Mesothelial cell of epicardium (in vitro differentiated cells): ENCODE results near the gene POLR3G. TPM values are rescaled to one million over a fixed set of nuclear protein-coding genes. Genes with fewer than 3 reads are reported as not detected.

Source experiments
- DNase-seq, 2 experiments: peaks; one replicate each; pipeline ENCODE4 v3.0.0; 2021; ENCODE audit warnings: low spot score in 2 of 2; ENCODE audit not compliant: unreplicated experiment in 2 of 2
- H3K27ac Mint-ChIP-seq: 2 replicates; pipeline ENCODE4 v1.8.0; 2021; ENCODE audit warnings: mixed read lengths
- H3K27me3 Mint-ChIP-seq: 2 replicates; pipeline ENCODE4 v1.8.0; 2021; ENCODE audit warnings: low read depth, mixed read lengths
- H3K36me3 Mint-ChIP-seq: 2 replicates; pipeline ENCODE4 v1.8.0; 2021; ENCODE audit warnings: mixed read lengths
- H3K4me1 Mint-ChIP-seq: 2 replicates; pipeline ENCODE4 v1.8.0; 2021; ENCODE audit warnings: mixed read lengths
- H3K4me3 Mint-ChIP-seq: 2 replicates; pipeline ENCODE4 v1.8.0; 2021; ENCODE audit warnings: mild to moderate bottlenecking, moderate library complexity, mixed read lengths
- H3K9me3 Mint-ChIP-seq: 2 replicates; pipeline ENCODE4 v1.8.0; 2021; ENCODE audit warnings: mixed read lengths
- CTCF ChIP-seq: fragments of 200-600 bp; sonication (generic); IDR thresholded peaks from one replicate; pipeline ENCODE4 v1.5.0; 2021; ENCODE audit warnings: antibody characterized with exemption; ENCODE audit not compliant: unreplicated experiment
- total RNA-seq: library from RNA; stranded (reverse); gene quantifications from 3 replicates; pipeline ENCODE4 v1.2.1, GENCODE V29; 2021

POLR3G gene
- total RNA-seq, 1 donor from 2014 or later, result 2.1 TPM

- Mint-ChIP-seq H3K9me3 (no peaks in the 10 kb centered on the region), H3K27ac (no peak overlapping the region), H3K27me3 (peaks cover 24% of the 10 kb centered on the region), H3K4me1 (no peaks in the 10 kb centered on the region), H3K36me3 (no peaks in the 10 kb centered on the region), H3K4me3 (no peak overlapping the region)
- no peak for TF ChIP-seq CTCF
- no peak for DNase-seq
Observed at GRCh38 chr5:90534922-90535321, 60.3 kb downstream of the POLR3G start.

- no peak overlapping the region for H3K4me3 Mint-ChIP-seq
- H3K36me3 Mint-ChIP-seq, result no peaks in the 10 kb centered on the region
- H3K4me1 Mint-ChIP-seq, result peaks cover 2% of the 10 kb centered on the region
- no peaks in the 10 kb centered on the region for H3K27me3 Mint-ChIP-seq
- H3K9me3 Mint-ChIP-seq, result no peaks in the 10 kb centered on the region
- DNase-seq, result no peak
- no peak overlapping the region for H3K27ac Mint-ChIP-seq
- TF ChIP-seq CTCF, result no peak
Observed at GRCh38 chr5:90542827-90543519, 68.3 kb downstream of the POLR3G start.

- no peak for DNase-seq
- no peak overlapping the region for H3K4me3 Mint-ChIP-seq
- no peak for TF ChIP-seq CTCF
- peaks cover 7% of the 10 kb centered on the region for H3K4me1 Mint-ChIP-seq
- H3K36me3 Mint-ChIP-seq, result no peaks in the 10 kb centered on the region
- H3K9me3 Mint-ChIP-seq, result no peaks in the 10 kb centered on the region
- H3K27ac Mint-ChIP-seq, result no peak overlapping the region
- H3K27me3 Mint-ChIP-seq, result no peaks in the 10 kb centered on the region
Observed at GRCh38 chr5:90545511-90545910, 70.8 kb downstream of the POLR3G start.

GRCh38 chr5:90546216-90546837 lies 71.7 kb downstream of the POLR3G start:
- Mint-ChIP-seq H3K27ac (no peak overlapping the region), H3K4me1 (peaks cover 7% of the 10 kb centered on the region), H3K36me3 (no peaks in the 10 kb centered on the region)

GRCh38 chr5:90547072-90547536 lies 72.4 kb downstream of the POLR3G start:
- TF ChIP-seq CTCF, result no peak
- Mint-ChIP-seq H3K9me3 (no peaks in the 10 kb centered on the region), H3K27ac (no peak overlapping the region), H3K36me3 (no peaks in the 10 kb centered on the region), H3K4me1 (peaks cover 7% of the 10 kb centered on the region), H3K4me3 (no peak overlapping the region), H3K27me3 (peaks cover 9% of the 10 kb centered on the region)
- DNase-seq, result no peak

More at GRCh38 chr5:90546216-90546837, 71.7 kb downstream of the POLR3G start:
- no peak for DNase-seq
- TF ChIP-seq CTCF, result no peak
- no peak overlapping the region for H3K4me3 Mint-ChIP-seq
- no peaks in the 10 kb centered on the region for H3K9me3 Mint-ChIP-seq
- H3K27me3 Mint-ChIP-seq, result peaks cover 3% of the 10 kb centered on the region
